Occipital lobe (tissue), 2 donors: ENCODE measurements around the gene AADACL3. TPM values are rescaled to one million over a fixed set of nuclear protein-coding genes. Genes with fewer than 3 reads are reported as not detected.
"Not testable (repeated sequence)": the region's sequence is repeated elsewhere in the genome, so short reads cannot be mapped to it uniquely, and the experiment has no call there.

Experiments used
- DNase-seq: peaks from one replicate; lab custom pipeline; 2025; lab: John Stamatoyannopoulos, UW
- total RNA-seq: library from RNA; depleted of rRNA; stranded (reverse); fragments of >200 nt; gene quantifications from one replicate; pipeline ENCODE4 v1.2.3, GENCODE V29; 2014

The AADACL3 gene
- not detected for total RNA-seq

GRCh38 chr1:12715896-12716437, at the start of gene AADACL3:
AADACL3 (plus strand) TSS chr1:12716110; CDS start chr1:12716177, 67 bp downstream.
- no peak for DNase-seq

GRCh38 chr1:12666141-12666735, 49.7 kb upstream of the AADACL3 start:
- no peak for DNase-seq

GRCh38 chr1:12669529-12670068, 46.3 kb upstream of the AADACL3 start:
- no peak for DNase-seq

GRCh38 chr1:12674358-12674757, 41.6 kb upstream of the AADACL3 start:
- no peak for DNase-seq

GRCh38 chr1:12676122-12676521, 39.8 kb upstream of the AADACL3 start:
- not testable (repeated sequence) for DNase-seq

GRCh38 chr1:12677565-12677964, 38.3 kb upstream of the AADACL3 start:
- no peak for DNase-seq

GRCh38 chr1:12678350-12678749, 37.6 kb upstream of the AADACL3 start:
- no peak for DNase-seq

GRCh38 chr1:12678820-12679219, 37.1 kb upstream of the AADACL3 start:
- DNase-seq, result no peak

GRCh38 chr1:12690156-12690555, 25.8 kb upstream of the AADACL3 start:
- DNase-seq, result no peak

- no peak for DNase-seq
Measured at GRCh38 chr1:12692967-12693782, 22.7 kb upstream of the AADACL3 start.

- DNase-seq, result no peak
Measured at GRCh38 chr1:12696658-12697057, 19.3 kb upstream of the AADACL3 start.

GRCh38 chr1:12697397-12697796, 18.5 kb upstream of the AADACL3 start:
- DNase-seq, result no peak

- no peak for DNase-seq
Measured at GRCh38 chr1:12703821-12704451, 12.0 kb upstream of the AADACL3 start.

- DNase-seq, result no peak
Measured at GRCh38 chr1:12706061-12706460, 9.8 kb upstream of the AADACL3 start.

- DNase-seq, result no peak
Measured at GRCh38 chr1:12708396-12709090, 7.4 kb upstream of the AADACL3 start.

- no peak for DNase-seq
Measured at GRCh38 chr1:12709091-12709491, 6.8 kb upstream of the AADACL3 start.

- DNase-seq, result no peak
Measured at GRCh38 chr1:12709696-12710095, 6.2 kb upstream of the AADACL3 start.

GRCh38 chr1:12711536-12711935, 4.4 kb upstream of the AADACL3 start:
- no peak for DNase-seq

- DNase-seq, result no peak
Measured at GRCh38 chr1:12712076-12712475, 3.8 kb upstream of the AADACL3 start.

GRCh38 chr1:12712929-12713328, 3.0 kb upstream of the AADACL3 start:
- DNase-seq, result no peak

- not testable (repeated sequence) for DNase-seq
Measured at GRCh38 chr1:12713651-12714050, 2.3 kb upstream of the AADACL3 start.
